ENCODE measurements around the gene TPSAB1. TPM values are rescaled to one million over a fixed set of nuclear protein-coding genes. Genes with fewer than 3 reads are reported as not detected.
A peak's percentile ranks its signal among the peaks of the same experiment; 100 is the strongest.
"Not testable (repeated sequence)": the region's sequence is repeated elsewhere in the genome, so short reads cannot be mapped to it uniquely, and the experiment has no call there.

Gene TPSAB1
- total and polyA plus RNA-seq, 2 donors from 2014 or later: 1.6 to 156 TPM

DNA sequence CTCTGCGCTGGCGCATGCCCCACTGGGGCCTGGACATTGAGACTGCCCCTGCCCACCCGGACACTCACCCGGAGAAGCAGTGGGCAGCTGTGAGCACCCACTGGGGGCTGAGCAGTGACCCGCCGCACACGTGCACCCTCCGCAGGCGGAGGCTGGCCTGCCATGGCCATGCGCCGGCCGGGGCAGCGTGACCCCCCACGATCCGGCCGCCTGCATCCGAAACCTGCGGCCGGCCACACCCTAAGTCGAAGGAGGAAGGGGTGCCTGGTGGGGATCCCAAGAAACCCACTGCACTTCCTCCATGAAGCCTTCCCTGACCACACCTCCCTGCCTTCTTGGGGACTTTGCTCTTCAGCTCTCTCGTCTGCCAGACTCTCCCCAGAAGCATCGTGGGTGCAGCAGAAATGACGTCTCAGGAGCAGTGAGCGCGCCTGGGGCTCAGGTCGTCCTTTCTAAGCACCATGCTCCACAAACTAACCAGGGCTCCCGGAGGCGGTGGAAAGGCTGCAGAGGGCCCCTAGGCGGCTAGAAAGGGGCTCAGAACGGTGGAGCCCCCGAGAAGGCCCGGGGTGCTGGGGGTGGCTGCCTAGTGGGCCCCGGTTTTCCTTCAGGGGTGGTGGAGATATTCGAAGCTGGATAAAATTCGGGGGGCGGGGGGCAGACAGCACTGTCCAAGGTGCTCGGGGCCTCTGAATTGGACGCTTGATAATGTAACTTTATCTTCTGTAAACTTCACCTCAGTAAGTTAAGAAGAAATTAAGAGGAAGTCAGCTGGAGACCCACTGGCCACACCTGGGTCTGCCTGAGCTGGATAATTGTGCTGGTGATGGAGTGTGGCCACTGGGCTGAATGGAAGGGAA is 16.9 kb upstream of the TPSAB1 start:
- FAIRE-seq (no peak), DNase-seq (no peak)
- TF ChIP-seq, protein P1, sequence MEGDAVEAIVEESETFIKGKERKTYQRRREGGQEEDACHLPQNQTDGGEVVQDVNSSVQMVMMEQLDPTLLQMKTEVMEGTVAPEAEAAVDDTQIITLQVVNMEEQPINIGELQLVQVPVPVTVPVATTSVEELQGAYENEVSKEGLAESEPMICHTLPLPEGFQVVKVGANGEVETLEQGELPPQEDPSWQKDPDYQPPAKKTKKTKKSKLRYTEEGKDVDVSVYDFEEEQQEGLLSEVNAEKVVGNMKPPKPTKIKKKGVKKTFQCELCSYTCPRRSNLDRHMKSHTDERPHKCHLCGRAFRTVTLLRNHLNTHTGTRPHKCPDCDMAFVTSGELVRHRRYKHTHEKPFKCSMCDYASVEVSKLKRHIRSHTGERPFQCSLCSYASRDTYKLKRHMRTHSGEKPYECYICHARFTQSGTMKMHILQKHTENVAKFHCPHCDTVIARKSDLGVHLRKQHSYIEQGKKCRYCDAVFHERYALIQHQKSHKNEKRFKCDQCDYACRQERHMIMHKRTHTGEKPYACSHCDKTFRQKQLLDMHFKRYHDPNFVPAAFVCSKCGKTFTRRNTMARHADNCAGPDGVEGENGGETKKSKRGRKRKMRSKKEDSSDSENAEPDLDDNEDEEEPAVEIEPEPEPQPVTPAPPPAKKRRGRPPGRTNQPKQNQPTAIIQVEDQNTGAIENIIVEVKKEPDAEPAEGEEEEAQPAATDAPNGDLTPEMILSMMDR (IDR thresholded peaks at IDR 0.05; ENCODE audit: borderline replicate concordance, extremely low read depth, insufficient read depth): no peak
- Histone ChIP-seq H3K36me3 (ENCODE audit: control insufficient read depth in 2 of 3, insufficient read depth in 3 of 3, low read length in 3 of 3) (no peaks in the 10 kb centered on the region), H3K9me3 (ENCODE audit: control insufficient read depth in 2 of 3, insufficient read depth in 1 of 3, low read length in 3 of 3) (no peaks in the 10 kb centered on the region), H3K4me1 (ENCODE audit: control insufficient read depth in 2 of 3, insufficient read depth in 2 of 3, low read depth in 1 of 3, low read length in 3 of 3) (no peaks in the 10 kb centered on the region), H3K4me3 (ENCODE audit: low read length in 3 of 3) (no peak overlapping the region), H3K27me3 (ENCODE audit: control insufficient read depth, insufficient read depth, low read length) (no peaks in the 10 kb centered on the region), H3K27ac (ENCODE audit: low read depth in 2 of 2, low read length in 2 of 2) (no peak overlapping the region), H3K9ac (ENCODE audit: low read length in 3 of 3) (no peak overlapping the region)
- intact Hi-C loops (cut with DNase I): no loop called here

GRCh38 chr16:1224558-1224957 is 15.9 kb upstream of the TPSAB1 start:
- no peak overlapping the region for H3K4me3 ChIP-seq (ENCODE audit: low read length in 3 of 3)
- H3K4me1 ChIP-seq (ENCODE audit: control insufficient read depth in 2 of 3, insufficient read depth in 2 of 3, low read depth in 1 of 3, low read length in 3 of 3): no peaks in the 10 kb centered on the region
- H3K27ac ChIP-seq (ENCODE audit: low read depth in 2 of 2, low read length in 2 of 2): no peak overlapping the region
- no peak overlapping the region for H3K9ac ChIP-seq (ENCODE audit: low read length in 3 of 3)
- TF ChIP-seq, protein P1 (IDR thresholded peaks at IDR 0.05; ENCODE audit: borderline replicate concordance, extremely low read depth, insufficient read depth): no peak
- no peaks in the 10 kb centered on the region for H3K9me3 ChIP-seq (ENCODE audit: control insufficient read depth in 2 of 3, insufficient read depth in 1 of 3, low read length in 3 of 3)
- DNase-seq (no peak), FAIRE-seq (no peak)
- no peaks in the 10 kb centered on the region for H3K36me3 ChIP-seq (ENCODE audit: control insufficient read depth in 2 of 3, insufficient read depth in 3 of 3, low read length in 3 of 3)
- no peaks in the 10 kb centered on the region for H3K27me3 ChIP-seq (ENCODE audit: control insufficient read depth, insufficient read depth, low read length)
- intact Hi-C loops (cut with DNase I): no loop called here

DNA sequence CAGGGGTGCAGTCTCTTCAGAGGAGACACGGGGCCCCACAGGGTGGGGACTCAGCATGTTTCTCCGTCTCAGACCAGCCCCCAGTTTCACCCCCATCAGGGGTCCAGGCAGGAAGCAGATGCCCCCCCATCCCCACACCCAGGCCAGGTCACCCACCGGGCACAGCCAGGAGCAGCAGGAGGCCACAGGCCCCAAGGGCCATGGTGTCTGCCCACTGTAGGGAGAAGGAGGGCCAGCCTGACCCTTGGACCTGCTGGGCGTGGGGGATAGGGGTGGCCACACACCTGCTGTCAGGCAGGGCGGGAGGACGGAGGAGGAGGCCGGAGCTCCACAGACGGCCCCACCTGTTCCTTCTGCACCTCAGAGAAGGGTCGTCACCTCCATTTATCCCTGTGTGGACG is 15.5 kb upstream of the TPSAB1 start, which contains the start of gene TPSG1:
Gene TPSG1, minus strand, starts transcription at position 218 of the 401 bp plus-strand sequence. Its CDS starts 16 bp downstream, at position 202.
- intact Hi-C loops (cut with DNase I): no loop called here
- H3K9ac ChIP-seq (ENCODE audit: low read length in 3 of 3): no peak within 1 kb of the TSS

DNA sequence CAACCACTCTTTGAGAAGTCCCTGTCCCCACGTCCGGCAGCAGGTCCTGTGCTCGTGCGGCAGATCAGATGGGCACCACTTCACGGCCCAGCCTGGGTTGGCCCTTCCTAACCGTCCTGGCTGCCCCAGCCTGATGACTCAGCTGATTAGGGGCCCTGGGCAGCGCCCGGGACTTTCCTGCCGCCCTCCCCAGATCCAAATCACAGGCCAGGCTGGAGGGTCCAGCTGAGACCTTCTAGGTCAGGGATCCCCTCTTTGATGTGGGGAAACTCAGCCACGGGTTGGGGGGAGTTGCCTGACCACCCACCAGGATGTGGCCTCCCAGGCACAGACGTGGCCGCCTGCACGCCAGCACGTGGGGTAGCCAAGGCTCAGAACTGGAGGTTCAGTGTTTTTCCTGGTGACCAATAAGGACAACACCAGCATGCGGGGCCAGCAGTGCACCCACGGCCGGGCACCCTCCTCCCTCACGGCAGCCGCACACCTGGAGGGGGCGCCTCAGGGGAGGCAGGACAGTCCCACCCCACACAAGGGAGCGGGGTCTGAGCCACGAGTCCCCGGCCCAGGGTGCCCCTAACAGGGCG is 14.7 kb upstream of the TPSAB1 start:
- intact Hi-C loops (cut with DNase I); H3K4me3 ChIP-seq (ENCODE audit: low read length in 3 of 3); H3K36me3 ChIP-seq (ENCODE audit: control insufficient read depth in 2 of 3, insufficient read depth in 3 of 3, low read length in 3 of 3); DNase-seq; H3K9ac ChIP-seq (ENCODE audit: low read length in 3 of 3); H3K27me3 ChIP-seq (ENCODE audit: control insufficient read depth, insufficient read depth, low read length); H3K9me3 ChIP-seq (ENCODE audit: control insufficient read depth in 2 of 3, insufficient read depth in 1 of 3, low read length in 3 of 3); H3K4me1 ChIP-seq (ENCODE audit: control insufficient read depth in 2 of 3, insufficient read depth in 2 of 3, low read depth in 1 of 3, low read length in 3 of 3); H3K27ac ChIP-seq (ENCODE audit: low read depth in 2 of 2, low read length in 2 of 2); FAIRE-seq: not testable (repeated sequence)

More for the DNA sequence above, 15.5 kb upstream of the TPSAB1 start, which contains the start of gene TPSG1:
- no peak within 1 kb of the TSS for H3K4me3 ChIP-seq (ENCODE audit: low read length in 3 of 3)
- no peaks in the 10 kb centered on the region for H3K9me3 ChIP-seq (ENCODE audit: control insufficient read depth in 2 of 3, insufficient read depth in 1 of 3, low read length in 3 of 3)
- H3K27me3 ChIP-seq (ENCODE audit: control insufficient read depth, insufficient read depth, low read length): no peaks in the 10 kb centered on the region
- DNase-seq: no peak
- FAIRE-seq: no peak
- H3K36me3 ChIP-seq (ENCODE audit: control insufficient read depth in 2 of 3, insufficient read depth in 3 of 3, low read length in 3 of 3): no peaks in the 10 kb centered on the region
- no peak within 1 kb of the TSS for H3K27ac ChIP-seq (ENCODE audit: low read depth in 2 of 2, low read length in 2 of 2)
- TF ChIP-seq, protein P1 (IDR thresholded peaks at IDR 0.05; ENCODE audit: borderline replicate concordance, extremely low read depth, insufficient read depth): no peak
- H3K4me1 ChIP-seq (ENCODE audit: control insufficient read depth in 2 of 3, insufficient read depth in 2 of 3, low read depth in 1 of 3, low read length in 3 of 3): no peaks in the 10 kb centered on the region

- FAIRE-seq; H3K36me3 ChIP-seq (ENCODE audit: control insufficient read depth in 2 of 3, insufficient read depth in 3 of 3, low read length in 3 of 3); H3K4me1 ChIP-seq (ENCODE audit: control insufficient read depth in 2 of 3, insufficient read depth in 2 of 3, low read depth in 1 of 3, low read length in 3 of 3); H3K27me3 ChIP-seq (ENCODE audit: control insufficient read depth, insufficient read depth, low read length); intact Hi-C loops (cut with DNase I); H3K4me3 ChIP-seq (ENCODE audit: low read length in 3 of 3); H3K27ac ChIP-seq (ENCODE audit: low read depth in 2 of 2, low read length in 2 of 2); H3K9me3 ChIP-seq (ENCODE audit: control insufficient read depth in 2 of 3, insufficient read depth in 1 of 3, low read length in 3 of 3); H3K9ac ChIP-seq (ENCODE audit: low read length in 3 of 3): not testable (repeated sequence)
- peak in 1 of 5 donors; percentile 15 for DNase-seq
Observed at GRCh38 chr16:1226692-1227091, 13.8 kb upstream of the TPSAB1 start.

DNA sequence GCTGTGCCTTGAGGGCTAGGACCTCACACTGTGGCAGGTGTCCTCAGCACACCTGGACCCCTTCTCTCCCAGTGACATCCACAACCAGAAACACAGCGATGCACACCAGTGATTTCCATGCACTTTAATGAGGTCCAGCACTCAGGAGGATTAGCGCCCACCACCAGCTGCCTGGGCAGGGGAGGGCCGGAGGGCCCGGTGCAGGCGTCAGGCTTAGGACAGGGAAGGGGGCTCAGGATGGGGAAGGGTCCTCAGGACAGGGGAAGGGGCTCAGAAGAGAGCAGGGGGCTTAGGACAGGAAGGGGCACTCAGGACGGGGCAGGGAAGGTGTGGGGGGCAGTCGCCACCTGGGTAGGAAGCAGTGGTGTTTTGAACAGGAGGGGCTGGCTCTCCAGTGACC is 12.3 kb upstream of the TPSAB1 start:
- H3K9me3 ChIP-seq (ENCODE audit: control insufficient read depth in 2 of 3, insufficient read depth in 1 of 3, low read length in 3 of 3); H3K36me3 ChIP-seq (ENCODE audit: control insufficient read depth in 2 of 3, insufficient read depth in 3 of 3, low read length in 3 of 3); intact Hi-C loops (cut with DNase I); H3K4me3 ChIP-seq (ENCODE audit: low read length in 3 of 3); H3K27ac ChIP-seq (ENCODE audit: low read depth in 2 of 2, low read length in 2 of 2); H3K9ac ChIP-seq (ENCODE audit: low read length in 3 of 3); DNase-seq; FAIRE-seq; H3K4me1 ChIP-seq (ENCODE audit: control insufficient read depth in 2 of 3, insufficient read depth in 2 of 3, low read depth in 1 of 3, low read length in 3 of 3); H3K27me3 ChIP-seq (ENCODE audit: control insufficient read depth, insufficient read depth, low read length): not testable (repeated sequence)

All from kidney (tissue), 14 donors.